Activated CD8-positive, alpha-beta memory T cell treated with anti-CD3 and anti-CD28 coated beads, Interleukin-2, amount 50 U/mL, for 1 hour (primary cell): Measurements from ENCODE around the gene MRPL27.

Source experiments
- DNase-seq: peaks from one replicate; pipeline ENCODE4 v3.0.0-alpha.2; 2020; ENCODE audit errors: extremely low read depth

MRPL27 gene

GRCh38 chr17:50360486-50361115 lies 12.4 kb downstream of the MRPL27 start:
- DNase-seq, result no peak

GRCh38 chr17:50359998-50360461 lies 13.0 kb downstream of the MRPL27 start:
- no peak for DNase-seq

GRCh38 chr17:50359005-50359699 lies 13.8 kb downstream of the MRPL27 start:
- no peak for DNase-seq

- DNase-seq, result no peak
Observed at GRCh38 chr17:50358177-50358576, 14.8 kb downstream of the MRPL27 start.

- no peak for DNase-seq
Observed at GRCh38 chr17:50356892-50357510, 16.0 kb downstream of the MRPL27 start.

GRCh38 chr17:50356418-50356817 lies 16.6 kb downstream of the MRPL27 start:
- no peak for DNase-seq

GRCh38 chr17:50355701-50356341 lies 17.2 kb downstream of the MRPL27 start:
- no peak for DNase-seq

GRCh38 chr17:50355336-50355700 lies 17.7 kb downstream of the MRPL27 start:
- no peak for DNase-seq

GRCh38 chr17:50354776-50355175 lies 18.2 kb downstream of the MRPL27 start:
- DNase-seq, result no peak

GRCh38 chr17:50354198-50354597 lies 18.8 kb downstream of the MRPL27 start:
- no peak for DNase-seq

GRCh38 chr17:50353600-50354195 lies 19.3 kb downstream of the MRPL27 start:
- no peak for DNase-seq

- no peak for DNase-seq
Observed at GRCh38 chr17:50352693-50353599, 20.0 kb downstream of the MRPL27 start.

- DNase-seq, result no peak
Observed at GRCh38 chr17:50352072-50352692, 20.8 kb downstream of the MRPL27 start.

- no peak for DNase-seq
Observed at GRCh38 chr17:50350733-50351132, 22.3 kb downstream of the MRPL27 start.

GRCh38 chr17:50349243-50349600 lies 23.8 kb downstream of the MRPL27 start:
- DNase-seq, result no peak

- DNase-seq, result no peak
Observed at GRCh38 chr17:50348522-50349242, 24.3 kb downstream of the MRPL27 start.

GRCh38 chr17:50347894-50348291 lies 25.1 kb downstream of the MRPL27 start:
- no peak for DNase-seq

GRCh38 chr17:50347117-50347893 lies 25.7 kb downstream of the MRPL27 start:
- no peak for DNase-seq
